Astrocyte (in vitro differentiated cells and primary cell): Measurements from ENCODE around the gene FRMD5.

ENCODE experiments used
- EZH2 ChIP-seq: IDR thresholded peaks from 2 replicates; pipeline ENCODE4 v1.6.1; 2012; ENCODE audit warnings: mild to moderate bottlenecking, low read length, inconsistent platforms; ENCODE audit not compliant: insufficient read depth
- TF ChIP-seq, protein P1 (sequence below): IDR thresholded peaks from 2 replicates; pipeline ENCODE4 v1.5.1; 2011; ENCODE audit warnings: low read depth, mild to moderate bottlenecking, inconsistent platforms, low read length, moderate library complexity; ENCODE audit not compliant: insufficient read depth

DNA sequence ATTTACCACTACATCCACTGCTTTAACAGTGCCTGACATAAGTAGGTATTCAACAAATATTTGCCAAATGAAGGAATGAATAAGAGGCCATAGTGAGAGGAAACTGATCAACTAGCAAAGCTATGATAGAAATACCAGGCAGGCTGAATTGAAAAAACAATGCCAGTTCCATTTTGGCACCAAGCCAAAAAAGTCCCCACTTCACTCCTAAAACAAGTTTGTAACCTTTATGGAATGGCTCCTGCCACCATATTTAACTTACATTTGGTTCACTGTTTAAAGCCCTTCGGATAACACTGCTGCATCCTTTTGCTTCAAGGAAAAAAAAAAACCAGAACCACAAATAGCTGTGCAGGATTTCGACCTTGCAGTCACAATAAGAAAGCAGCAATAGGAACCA lies 166.1 kb downstream of the FRMD5 start:
- TF ChIP-seq, protein P1, sequence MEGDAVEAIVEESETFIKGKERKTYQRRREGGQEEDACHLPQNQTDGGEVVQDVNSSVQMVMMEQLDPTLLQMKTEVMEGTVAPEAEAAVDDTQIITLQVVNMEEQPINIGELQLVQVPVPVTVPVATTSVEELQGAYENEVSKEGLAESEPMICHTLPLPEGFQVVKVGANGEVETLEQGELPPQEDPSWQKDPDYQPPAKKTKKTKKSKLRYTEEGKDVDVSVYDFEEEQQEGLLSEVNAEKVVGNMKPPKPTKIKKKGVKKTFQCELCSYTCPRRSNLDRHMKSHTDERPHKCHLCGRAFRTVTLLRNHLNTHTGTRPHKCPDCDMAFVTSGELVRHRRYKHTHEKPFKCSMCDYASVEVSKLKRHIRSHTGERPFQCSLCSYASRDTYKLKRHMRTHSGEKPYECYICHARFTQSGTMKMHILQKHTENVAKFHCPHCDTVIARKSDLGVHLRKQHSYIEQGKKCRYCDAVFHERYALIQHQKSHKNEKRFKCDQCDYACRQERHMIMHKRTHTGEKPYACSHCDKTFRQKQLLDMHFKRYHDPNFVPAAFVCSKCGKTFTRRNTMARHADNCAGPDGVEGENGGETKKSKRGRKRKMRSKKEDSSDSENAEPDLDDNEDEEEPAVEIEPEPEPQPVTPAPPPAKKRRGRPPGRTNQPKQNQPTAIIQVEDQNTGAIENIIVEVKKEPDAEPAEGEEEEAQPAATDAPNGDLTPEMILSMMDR: no peak
- TF ChIP-seq EZH2: no peak
